GM18502 (cell line): ENCODE measurements around the gene ZNF343.

ENCODE experiments used
- ATAC-seq: cut with Tn5 transposase; IDR thresholded peaks from one replicate; pipeline ENCODE4 v1.9.1; 2021; ENCODE audit warnings: mild to moderate bottlenecking; ENCODE audit not compliant: unreplicated experiment, poor library complexity

The ZNF343 gene

DNA sequence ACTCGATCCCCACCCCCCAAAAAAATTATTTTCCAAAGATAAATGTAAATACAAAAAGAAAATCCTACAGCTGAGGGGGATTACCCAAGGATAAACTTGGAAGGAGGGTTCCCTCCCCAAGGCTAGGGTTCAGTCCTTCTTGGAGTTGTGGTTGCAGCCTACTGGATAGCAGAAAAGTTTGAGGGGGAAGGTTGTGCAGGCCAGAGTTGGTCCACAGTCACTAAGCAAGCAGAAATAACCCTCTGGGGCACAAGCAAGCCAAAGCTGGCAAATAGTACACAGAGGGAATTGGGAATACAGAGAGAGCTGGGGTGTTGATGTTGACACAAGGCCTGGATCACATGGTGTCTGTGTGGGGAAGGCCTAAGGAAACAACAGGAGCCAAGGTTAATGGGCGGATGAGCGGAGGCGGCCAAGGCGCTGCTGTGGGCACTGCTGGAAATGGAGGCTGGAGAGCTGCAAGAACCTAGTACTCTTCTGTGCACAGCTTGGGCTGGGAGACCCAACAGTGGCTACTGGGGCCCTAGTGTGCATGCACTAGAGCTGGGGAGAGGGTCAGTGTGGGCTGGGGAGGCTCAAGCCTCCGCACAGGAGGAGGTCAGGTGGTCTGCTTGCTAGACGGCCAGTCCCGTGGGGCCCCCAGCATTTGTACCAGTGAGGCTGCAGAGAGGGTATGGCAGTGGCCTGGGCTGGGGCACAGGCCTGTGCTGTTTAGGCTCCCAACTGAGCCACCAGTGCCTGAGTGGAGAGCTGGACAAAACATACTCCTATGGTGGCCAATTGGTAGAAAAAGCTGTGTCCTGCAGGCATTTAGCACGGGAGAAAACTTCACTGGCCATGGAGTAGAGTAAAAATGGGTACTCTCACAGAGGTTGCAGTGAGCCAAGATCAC is 32.6 kb downstream of the ZNF343 start:
- no peak for ATAC-seq

DNA sequence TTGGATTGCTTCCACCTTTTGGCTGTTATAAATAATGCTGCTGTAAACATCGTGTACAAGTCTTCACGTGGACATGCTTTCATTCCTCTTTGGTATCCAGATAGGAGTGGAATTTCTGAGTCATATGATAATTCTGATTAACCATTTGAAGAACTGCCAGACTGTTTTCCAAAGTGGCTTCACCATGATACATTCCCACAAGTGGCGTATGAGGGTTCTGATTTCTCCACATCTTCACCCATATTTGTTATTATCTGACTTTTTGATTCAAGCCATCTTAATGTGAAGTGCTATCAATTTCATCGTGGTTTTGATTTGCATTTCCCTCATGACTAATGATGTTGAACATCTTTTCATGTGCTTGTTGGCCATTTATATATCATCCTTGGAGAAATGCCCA is 35.2 kb downstream of the ZNF343 start:
- ATAC-seq: no peak

DNA sequence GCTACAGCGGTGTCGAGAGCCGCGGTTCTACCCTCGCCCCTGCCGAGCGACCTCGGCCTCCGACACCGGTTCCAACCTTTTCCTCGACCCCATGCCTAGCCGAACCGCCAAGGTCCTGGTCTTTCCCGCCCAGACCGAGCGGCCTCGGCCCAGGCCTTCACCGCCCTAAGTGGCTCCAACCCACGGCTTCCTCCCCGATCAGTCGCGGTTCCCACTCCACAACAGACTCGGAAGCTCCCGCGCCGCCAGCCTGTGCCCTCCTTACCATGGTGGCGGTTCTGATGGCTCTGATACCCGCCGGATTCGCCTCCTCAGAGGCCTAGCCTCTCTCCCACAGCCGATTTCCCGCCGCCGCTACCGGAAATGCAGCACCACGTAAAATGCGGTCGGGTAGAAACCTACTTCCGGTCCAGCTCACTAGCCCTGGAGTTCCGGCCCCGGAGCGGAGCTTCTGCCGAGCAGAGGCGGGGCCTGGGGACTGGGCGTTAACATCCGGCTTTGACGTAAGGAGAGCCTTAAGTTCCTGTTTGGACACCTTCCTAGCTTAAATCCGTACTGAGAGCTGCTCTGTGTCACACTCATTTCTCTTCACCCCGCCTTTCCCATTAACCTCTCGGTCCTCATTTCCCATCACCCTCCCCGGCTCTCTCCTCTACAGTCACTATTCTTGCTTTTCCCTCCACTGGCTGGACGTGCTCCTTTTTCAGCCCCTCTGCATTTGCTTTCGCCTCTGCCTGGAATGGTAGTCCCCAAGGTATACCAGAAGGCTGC is 38.1 kb downstream of the ZNF343 start, which contains the start of gene SNRPB:
TSS of gene SNRPB (minus strand) at position 367 of the 771 bp plus-strand sequence. CDS start at position 268, 99 bp downstream.
- ATAC-seq: peak; percentile 96

DNA sequence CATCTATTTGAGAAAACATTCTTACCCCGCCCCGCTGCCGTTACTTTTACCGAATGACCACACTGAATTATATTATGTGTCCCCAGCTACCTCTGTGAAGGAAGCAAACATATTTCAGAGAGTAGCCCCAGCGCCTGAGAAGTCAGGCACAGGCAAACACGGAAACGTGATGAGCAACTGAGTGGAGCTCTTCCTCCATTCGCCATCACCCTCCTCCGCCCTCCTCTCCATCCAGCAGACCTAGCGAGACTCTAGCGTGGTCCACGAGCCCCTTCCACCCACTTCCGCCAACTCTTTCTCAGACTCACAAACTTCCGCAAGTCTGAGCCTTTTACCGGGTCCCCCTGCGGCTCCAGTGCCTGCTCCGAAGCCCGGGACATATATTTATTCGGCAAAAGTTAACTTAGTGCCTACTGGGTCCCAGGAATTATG is 38.7 kb downstream of the ZNF343 start:
- ATAC-seq: peak; percentile 35

DNA sequence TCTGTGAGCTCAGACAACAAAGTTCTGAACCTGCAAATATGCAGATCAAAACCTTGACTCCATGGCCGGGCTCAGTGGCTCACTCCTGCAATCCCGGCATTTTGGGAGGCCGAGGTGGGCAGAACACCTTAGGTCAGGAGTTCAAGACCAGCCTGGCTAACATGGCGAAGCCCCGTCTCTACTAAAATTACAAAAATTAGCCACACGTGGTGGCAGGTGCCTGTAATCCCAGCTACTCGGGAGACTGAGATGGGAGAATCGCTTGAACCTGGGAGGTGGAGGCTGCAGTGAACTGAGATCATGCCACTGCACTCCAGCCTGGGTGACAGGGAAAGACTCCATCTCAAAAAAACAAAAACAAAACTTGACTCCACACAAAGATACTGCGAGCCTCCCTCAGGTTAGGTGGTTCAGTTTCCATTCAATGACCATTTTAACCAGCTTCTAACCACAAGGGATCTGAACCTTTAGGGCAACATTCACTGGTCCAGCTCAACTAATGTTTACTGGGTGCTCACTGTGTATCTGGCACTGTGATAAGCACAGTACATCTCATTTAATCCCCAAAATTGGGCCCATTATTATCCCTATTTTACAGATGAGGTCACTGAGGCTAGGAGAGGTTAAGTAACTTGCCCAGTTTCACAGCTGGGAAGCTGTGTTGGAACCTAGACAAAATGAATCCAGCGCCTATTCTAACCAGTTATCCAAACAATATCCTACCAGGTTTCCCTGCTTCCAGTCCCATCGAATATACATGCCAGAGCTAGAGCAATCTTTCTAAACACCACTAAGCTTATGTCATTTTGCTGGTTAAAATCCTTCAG is 39.9 kb downstream of the ZNF343 start:
- ATAC-seq: no peak

DNA sequence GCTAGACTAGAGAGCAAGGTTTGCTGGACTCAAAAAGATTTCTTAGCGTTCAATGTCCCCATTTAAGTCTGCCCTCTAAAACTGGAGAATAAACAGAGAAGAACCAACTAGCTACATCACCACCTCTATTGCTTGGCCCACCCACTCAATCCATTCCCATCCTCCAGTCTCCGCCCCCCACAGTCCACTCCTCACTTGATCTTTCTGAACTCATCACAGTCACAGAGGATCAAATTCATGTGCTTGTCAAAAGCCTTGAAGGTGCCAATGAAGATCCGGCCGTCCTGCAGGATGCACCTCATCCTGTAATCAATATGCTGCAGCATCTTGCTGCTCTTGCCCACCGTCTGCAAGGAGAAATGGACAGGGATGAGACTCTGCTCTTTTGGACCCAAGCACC is 41.3 kb downstream of the ZNF343 start:
- no peak for ATAC-seq

DNA sequence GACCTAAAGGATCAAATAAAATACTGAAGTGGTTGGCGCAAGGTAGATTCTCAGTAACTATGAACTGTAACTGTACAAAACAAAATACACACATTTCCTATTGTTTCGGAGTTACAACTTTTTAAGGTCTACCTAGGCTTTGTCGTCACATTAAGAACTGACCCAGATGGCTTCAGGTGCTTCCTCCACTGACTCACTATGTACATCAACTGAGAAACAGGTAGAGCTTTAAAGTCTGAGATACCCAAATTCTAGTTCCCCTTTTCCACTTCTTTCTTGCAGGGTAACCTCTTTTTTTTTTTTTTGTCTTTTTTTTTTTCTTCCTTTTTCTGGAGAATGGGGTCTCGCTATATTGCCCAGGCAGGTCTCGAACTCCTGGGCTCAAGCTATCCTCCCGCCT is 43.6 kb downstream of the ZNF343 start:
- no peak for ATAC-seq

DNA sequence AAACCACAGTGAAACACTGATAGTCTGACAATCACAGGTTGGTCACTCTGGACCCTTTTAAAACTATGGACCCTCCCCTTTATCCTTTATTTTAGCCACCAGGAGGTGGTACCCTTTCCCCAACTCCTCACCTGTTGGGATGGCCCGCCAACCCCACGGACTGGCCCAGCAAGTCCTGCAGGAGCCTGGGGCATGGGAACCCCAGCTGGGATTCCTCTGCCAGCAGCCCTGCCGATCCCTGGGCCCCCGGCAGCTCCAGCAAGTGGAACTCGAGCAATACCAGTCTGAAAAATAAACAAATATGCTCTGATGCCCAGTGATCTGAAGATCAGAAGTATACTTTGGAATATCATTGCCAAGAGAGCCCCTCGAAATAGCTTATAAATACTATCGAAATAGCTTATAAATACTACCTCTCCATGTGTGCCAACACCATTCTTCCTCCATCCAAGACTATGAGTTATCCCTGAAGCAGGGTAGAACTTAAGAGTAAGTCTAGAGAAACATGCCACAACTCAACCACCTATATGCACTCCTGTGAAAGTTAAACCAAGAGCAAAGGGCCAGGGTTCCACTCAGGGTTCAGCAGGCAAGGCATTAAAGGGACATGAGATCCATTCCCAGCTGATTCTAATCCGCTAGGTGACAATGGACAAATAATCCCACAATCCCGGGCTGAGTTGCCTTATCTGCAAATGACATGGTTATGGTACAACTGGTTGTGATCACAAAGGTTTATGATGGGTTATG is 44.9 kb downstream of the ZNF343 start:
- ATAC-seq: no peak

DNA sequence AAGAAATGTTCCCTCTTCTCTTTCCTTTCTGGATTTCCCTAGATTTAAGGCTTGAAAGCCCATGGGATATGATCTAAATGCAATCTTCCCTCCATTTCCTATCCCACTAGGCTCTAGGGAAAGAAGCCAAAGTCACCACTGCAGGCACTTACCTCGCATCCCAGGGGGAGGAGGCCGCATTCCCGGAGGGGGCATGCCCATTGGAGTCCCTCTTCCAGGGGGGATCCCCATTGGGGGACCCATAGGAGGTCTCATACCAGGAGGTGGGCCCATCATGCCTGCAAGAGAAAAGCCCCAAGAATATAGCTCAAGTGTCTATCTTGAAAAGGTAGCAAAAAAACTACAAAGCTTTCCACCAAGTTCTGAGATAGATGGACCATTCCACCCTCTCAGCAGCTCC is 46.2 kb downstream of the ZNF343 start:
- ATAC-seq: no peak

DNA sequence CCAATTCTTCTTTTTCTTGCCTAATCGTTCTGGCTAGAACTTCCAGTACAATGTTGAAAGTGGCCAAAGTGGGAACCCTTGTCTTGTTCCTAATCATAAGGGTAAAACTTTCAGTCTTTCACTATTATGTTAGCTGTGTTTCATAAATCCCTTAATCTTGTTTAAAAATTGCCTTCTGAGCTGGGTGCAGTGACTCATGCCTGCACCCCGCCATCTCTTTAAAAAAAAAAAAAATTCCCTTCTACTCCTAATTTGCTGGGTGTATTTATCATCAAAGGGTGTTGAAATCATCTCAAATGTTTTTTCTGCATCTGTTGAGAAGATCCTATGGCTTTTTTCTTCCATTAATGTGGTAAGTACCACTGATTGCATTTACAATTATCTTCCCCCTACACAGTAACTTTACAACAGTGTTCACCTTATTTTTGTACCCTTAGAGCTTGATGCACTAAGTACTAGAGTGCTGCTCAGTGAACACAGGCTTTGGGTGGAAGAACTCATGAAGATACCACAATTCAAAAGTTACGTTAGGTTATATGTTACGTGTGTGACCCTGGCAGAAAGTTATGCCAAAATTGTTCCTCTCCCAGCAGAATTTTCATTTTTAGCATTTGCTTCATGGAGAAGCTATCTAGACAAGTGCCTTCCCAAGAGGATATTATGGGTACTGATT is 47.8 kb downstream of the ZNF343 start:
- no peak for ATAC-seq

DNA sequence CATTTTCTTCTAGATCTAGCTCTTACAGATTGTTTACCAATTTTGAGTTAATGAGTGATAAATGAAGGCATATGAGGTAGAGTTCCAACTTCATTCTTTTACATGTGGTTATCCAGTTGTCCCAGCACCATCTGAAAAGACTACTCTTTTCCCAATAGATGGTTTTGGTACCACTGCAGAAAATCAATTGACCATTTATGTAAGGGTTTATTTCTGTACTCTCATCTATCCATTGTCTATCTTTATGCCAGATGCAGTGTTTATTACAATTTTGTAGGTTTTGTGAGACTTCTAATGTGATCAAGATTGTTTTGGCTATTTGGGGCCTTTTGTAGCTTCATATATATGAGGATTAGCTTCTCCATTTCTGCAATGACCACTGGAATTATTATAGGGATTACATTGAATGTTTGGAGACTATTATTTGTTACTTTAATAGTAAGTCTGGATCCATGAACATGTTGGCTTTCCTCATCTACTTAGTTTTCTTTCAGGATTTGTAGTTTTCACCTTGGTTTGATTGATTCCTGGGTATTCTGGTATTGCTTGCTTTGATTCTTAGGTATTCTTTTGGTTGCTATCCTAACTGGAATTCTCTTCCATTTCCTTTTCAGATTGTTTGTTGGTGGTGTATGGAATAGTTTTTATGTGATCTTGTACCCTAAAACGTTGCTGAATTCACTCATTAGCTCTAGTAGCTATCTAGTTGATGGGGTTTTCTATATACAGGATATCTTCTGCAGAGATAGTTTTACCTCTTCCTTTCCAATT is 48.5 kb downstream of the ZNF343 start:
- no peak for ATAC-seq

DNA sequence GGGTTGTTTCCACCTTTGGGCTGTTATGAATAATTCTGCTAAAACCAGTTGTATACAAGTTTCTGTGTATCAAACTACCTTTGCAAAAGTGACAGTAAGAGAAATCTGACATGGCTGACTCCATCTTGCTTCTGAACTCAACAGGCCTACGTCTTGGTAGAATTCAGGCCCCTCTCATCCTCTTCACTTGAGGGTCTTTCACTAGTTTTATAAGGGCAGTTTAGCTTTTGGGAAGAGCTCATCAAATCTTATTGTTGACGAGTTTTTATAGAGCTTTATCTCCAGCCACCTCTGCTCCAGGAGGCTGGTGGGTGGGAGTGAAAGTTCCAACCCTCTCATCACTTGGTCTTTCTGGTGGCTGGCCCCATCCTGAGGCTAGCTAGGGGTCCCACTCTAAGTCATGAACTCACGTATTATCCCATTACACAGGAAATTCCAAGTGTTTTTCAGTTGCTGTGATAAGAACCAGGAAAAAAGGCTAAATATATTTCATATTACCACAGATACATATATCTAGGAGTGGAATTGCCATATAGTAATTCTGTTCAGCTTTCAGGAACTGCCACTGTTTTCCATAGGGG is 49.7 kb downstream of the ZNF343 start:
- no peak for ATAC-seq

DNA sequence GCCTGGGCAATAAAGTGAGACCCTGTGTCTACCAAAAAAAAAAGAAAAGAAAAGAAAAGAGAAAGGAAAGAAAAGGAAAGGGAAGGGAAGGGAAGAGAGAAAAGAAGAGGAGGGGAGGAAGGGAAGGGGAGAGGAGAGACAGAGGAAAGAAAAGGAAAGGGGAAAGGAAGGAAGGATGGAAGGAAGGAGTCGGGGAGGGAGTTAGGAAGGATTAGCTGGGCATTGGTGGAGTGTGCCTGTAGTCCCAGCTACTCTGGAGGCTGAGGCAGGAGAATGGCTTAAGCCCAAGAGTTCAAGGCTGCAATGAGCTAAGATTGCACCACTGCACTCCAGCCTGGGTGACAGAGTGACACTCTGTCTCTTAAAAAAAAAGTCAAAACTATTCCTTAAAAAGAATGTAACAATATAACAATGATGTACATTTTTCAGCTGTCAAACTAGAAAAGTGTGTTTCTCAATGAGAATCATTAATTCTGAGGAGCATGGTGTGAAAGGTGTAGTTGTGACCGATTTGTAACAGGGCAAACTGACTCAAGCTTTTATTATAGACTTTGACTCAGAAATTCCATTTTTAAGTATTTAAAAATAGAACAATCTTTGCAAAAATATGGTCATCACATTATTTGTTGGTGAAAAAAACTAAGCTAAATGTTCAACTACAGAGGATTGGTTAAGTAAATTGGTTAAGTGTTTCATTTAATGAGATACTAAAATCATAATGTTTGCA is 52.8 kb downstream of the ZNF343 start:
- no peak for ATAC-seq

DNA sequence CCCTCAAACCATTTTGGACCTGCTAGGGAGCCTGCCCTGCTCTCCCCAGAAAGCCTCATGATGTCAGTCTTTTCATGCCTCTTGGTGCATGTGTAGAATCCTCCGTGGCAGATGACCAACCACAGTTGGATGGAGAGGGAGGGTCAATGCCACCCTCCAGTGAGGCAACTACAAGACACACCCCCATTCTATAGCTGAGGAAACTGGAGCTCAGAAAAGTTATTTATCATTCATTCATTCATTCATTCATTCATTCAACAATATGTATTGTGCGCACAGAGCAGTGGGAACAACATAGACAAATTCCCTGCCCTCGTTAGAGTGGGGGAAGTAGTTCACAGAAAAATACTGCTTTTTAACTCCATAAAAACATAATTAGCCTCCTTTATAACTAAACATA is 54.9 kb downstream of the ZNF343 start:
- no peak for ATAC-seq

DNA sequence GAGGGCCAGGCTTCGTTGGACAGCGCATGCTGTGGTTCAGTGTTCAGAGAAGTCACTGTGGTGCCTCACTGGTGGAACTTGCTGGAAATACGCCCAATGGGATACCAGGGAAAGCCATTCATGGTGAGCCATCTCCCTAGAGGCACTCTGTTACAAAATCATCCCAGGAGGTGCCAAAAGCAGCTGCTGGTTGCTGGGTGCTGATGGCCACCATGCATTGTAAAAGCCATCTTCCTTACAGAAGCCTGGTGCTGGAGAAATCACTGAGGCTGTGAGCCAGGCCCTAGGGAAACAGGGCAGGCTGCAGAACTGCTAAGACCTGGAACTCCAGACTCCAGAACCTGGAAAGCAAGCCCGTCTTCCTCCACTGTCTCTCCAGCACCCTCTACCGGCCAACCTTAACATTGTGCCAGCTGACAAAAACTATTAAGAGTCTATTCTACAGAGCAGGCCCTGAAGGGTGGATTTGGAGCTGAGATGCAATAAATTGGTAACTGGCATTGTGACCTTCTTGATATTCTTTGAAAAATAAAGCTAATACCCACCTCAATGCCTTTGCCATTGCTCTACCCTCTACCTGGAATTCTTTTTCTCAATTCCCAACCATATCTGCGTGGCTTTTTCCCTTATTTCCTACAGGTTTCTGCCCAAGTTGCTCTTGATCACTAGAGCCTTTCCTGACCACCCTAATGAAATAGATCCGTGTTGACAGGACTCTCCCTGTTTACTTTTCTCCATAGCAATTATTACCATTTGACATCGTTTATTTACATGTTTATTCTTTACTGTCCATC is 56.6 kb downstream of the ZNF343 start:
- no peak for ATAC-seq

DNA sequence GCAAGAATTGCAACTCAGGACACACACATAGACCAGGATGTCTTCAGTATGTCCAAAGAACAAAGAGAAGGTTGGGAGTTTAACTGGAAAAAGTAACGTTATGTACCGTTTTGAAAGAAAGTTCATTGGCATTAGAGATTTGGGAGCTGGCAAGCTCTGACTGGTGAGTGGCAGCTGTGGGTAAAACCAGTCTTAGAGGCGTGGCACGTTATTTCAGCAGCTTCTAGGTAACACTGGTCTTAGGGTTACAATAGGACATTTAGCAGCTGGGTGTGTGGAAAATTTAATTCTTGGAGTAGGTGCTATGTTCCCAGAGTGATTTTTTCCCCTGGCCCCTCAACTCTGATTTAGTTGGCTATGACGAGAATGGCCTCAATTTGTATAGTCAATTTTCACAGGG is 57.3 kb downstream of the ZNF343 start:
- no peak for ATAC-seq

DNA sequence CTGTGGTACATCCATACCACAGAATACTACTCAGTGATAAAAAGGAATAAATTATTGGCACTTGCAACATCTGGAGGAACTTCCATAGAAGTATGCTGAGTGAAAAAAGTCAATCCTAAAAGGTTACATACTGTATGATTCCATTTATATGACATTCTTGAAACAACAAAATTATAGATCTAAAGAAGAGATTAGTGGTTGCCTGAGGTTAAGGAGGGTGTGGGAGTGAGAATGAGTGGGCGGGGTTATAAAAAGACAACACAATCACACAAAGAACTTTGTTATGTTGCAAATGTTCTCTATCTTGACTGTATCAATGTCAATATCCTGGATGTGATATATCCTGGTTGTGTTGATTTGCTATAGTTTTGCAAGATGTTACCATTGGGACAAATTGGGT is 59.3 kb downstream of the ZNF343 start:
- no peak for ATAC-seq
